HL-60/S4 treated with retinoic acid at 250 ng/mL for 4 days and 3 days (cell line): ENCODE data around the gene CDKN2B-AS1.

Experiments used
- in situ Hi-C: fragments of 300-500 bp; cut with MboI; formaldehyde crosslinking; loops from 2 replicates; pipeline ENCODE4 v1.7.0; 2022; ENCODE audit warnings: low sequenced_read_pairs

The CDKN2B-AS1 gene

GRCh38 chr9:22005021-22005701 is 10.6 kb downstream of the CDKN2B-AS1 start:
- in situ Hi-C loops: no loop called here

- in situ Hi-C loops: no loop called here
Observed at GRCh38 chr9:22005702-22006606, 11.4 kb downstream of the CDKN2B-AS1 start.

- in situ Hi-C loops: no loop called here
Observed at GRCh38 chr9:22008384-22008716, 13.8 kb downstream of the CDKN2B-AS1 start.

- in situ Hi-C loops: no loop called here
Observed at GRCh38 chr9:22008717-22009505, 14.3 kb downstream of the CDKN2B-AS1 start, which contains the start of gene CDKN2B. Gene CDKN2B (minus strand): TSS chr9:22009305. CDS start chr9:22008953, 352 bp downstream.

GRCh38 chr9:22009506-22009867 is 14.9 kb downstream of the CDKN2B-AS1 start:
- in situ Hi-C loops: no loop called here

GRCh38 chr9:22010866-22011625 is 16.5 kb downstream of the CDKN2B-AS1 start:
- in situ Hi-C loops: no loop called here

- in situ Hi-C loops: no loop called here
Observed at GRCh38 chr9:22022396-22022795, 27.8 kb downstream of the CDKN2B-AS1 start.

- in situ Hi-C loops: no loop called here
Observed at GRCh38 chr9:22026696-22027095, 32.1 kb downstream of the CDKN2B-AS1 start.

- in situ Hi-C loops: no loop called here
Observed at GRCh38 chr9:22028394-22028793, 33.8 kb downstream of the CDKN2B-AS1 start.

GRCh38 chr9:22029231-22029630 is 34.6 kb downstream of the CDKN2B-AS1 start:
- in situ Hi-C loops: no loop called here

- in situ Hi-C loops: no loop called here
Observed at GRCh38 chr9:22030101-22030598, 35.6 kb downstream of the CDKN2B-AS1 start.

GRCh38 chr9:22031655-22032411 is 37.2 kb downstream of the CDKN2B-AS1 start:
- in situ Hi-C loops: no loop called here

- in situ Hi-C loops: no loop called here
Observed at GRCh38 chr9:22033012-22033630, 38.5 kb downstream of the CDKN2B-AS1 start.

GRCh38 chr9:22035591-22036011 is 41.0 kb downstream of the CDKN2B-AS1 start:
- in situ Hi-C loops: no loop called here

- in situ Hi-C loops: no loop called here
Observed at GRCh38 chr9:22036866-22037626, 42.5 kb downstream of the CDKN2B-AS1 start.

- in situ Hi-C loops: no loop called here
Observed at GRCh38 chr9:22037954-22038690, 43.5 kb downstream of the CDKN2B-AS1 start.

GRCh38 chr9:22039258-22039657 is 44.7 kb downstream of the CDKN2B-AS1 start:
- in situ Hi-C loops: no loop called here

- in situ Hi-C loops: no loop called here
Observed at GRCh38 chr9:22040760-22041159, 46.2 kb downstream of the CDKN2B-AS1 start.
